Esophagus muscularis mucosa (tissue), 4 donors: ENCODE measurements around the gene LSMEM2.

Experiments
- CTCF ChIP-seq, 3 experiments: fragments of 200-600 bp in 2 of 3; fragments of 450-650 bp in 1 of 3; sonication (generic) in 2 of 3; IDR thresholded peaks; one replicate each; pipeline ENCODE4 v1.5.1; 2017 to 2019; ENCODE audit warnings: antibody characterized with exemption in 3 of 3, mild to moderate bottlenecking in 2 of 3, moderate library complexity in 1 of 3
- EP300 ChIP-seq: sonication (generic); formaldehyde crosslinking; IDR thresholded peaks from one replicate; pipeline ENCODE4 v1.6.1; 2017; ENCODE audit warnings: antibody characterized with exemption
- POLR2A ChIP-seq: fragments of 450-650 bp; IDR thresholded peaks from one replicate; pipeline ENCODE4 v1.6.1; 2017; ENCODE audit warnings: antibody characterized with exemption, moderate library complexity, mild to moderate bottlenecking, low read depth
- POLR2AphosphoS5 ChIP-seq, 2 donors: sonication (generic); formaldehyde crosslinking; IDR thresholded peaks; one replicate each; pipeline ENCODE4 v1.6.1; 2017; ENCODE audit warnings: antibody characterized with exemption in 2 of 2

GRCh38 chr3:50246517-50246954 lies 32.4 kb upstream of the LSMEM2 start:
- peak in 2 of 3 experiments; percentile 1 to 6 for TF ChIP-seq CTCF (IDR thresholded peaks at IDR 0.05)
- no peak for TF ChIP-seq POLR2A
- no peak for TF ChIP-seq POLR2AphosphoS5 (IDR thresholded peaks at IDR 0.05)
- no peak for TF ChIP-seq EP300
